GM19240 (cell line): ENCODE measurements around the gene CR1.
"Not testable (repeated sequence)": the region's sequence is repeated elsewhere in the genome, so short reads cannot be mapped to it uniquely, and the experiment has no call there.

Source experiments
- DNase-seq: peaks from one replicate; pipeline ENCODE4 v3.0.0; 2011; ENCODE audit warnings: low spot score; ENCODE audit not compliant: insufficient read length

The CR1 gene

DNA sequence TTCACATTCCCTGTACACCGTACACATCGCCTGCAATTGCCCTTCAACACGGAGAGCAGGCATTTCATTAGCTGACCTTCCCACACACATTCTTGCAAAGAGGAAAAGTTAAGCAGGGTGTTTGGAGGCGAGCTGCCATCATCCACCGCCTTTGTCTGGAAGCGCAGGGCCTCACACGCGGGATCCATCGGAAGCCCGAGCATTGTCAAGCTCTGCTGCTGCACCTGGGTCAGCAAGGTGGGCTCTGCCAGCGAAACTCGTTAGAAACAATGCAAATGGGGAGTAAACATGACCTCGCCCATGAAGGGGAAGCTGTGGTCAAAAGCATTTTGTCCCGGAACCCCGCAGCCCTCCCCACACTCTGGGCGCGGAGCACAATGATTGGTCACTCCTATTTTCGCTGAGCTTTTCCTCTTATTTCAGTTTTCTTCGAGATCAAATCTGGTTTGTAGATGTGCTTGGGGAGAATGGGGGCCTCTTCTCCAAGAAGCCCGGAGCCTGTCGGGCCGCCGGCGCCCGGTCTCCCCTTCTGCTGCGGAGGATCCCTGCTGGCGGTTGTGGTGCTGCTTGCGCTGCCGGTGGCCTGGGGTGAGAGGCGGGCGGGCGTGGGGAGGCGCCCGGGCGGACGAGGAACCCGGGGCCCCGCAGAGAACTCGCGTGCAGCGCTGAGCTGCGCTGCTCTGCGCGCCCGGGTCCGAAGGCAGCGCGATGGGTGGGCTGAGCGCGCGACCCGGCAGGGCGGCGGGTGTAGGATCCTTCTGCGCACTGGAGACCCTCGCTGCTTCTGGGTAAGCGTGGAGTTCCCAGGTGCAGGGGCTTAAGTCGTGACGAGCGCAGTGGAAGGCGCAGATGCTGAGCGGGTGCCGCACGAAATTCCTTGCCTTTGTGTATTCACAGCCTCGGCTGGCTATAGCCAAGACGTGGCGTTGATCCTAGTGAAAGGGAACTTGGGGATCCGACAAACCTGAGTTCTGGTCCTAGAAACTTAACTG is at the start of gene CR1:
CR1 (plus strand) TSS at position 357 of the 992 bp plus-strand sequence; CDS start at position 468, 111 bp downstream.
- DNase-seq = no peak

DNA sequence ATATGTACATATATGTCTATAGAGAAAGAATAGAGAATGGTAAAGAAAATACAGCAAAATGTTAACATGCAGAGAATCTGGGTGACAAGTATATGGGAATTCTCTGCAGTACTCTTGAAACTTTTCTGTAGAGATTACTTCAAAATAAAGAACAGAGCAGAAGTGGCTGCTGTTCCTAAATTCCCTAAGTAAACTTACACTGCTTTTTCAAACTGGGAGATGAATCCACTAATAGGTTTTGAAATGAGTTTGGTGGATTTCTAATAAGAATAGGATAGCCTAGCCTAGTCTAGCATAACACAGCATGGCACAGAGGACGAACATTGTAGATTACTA is 42.3 kb upstream of the CR1 start:
- no peak for DNase-seq

DNA sequence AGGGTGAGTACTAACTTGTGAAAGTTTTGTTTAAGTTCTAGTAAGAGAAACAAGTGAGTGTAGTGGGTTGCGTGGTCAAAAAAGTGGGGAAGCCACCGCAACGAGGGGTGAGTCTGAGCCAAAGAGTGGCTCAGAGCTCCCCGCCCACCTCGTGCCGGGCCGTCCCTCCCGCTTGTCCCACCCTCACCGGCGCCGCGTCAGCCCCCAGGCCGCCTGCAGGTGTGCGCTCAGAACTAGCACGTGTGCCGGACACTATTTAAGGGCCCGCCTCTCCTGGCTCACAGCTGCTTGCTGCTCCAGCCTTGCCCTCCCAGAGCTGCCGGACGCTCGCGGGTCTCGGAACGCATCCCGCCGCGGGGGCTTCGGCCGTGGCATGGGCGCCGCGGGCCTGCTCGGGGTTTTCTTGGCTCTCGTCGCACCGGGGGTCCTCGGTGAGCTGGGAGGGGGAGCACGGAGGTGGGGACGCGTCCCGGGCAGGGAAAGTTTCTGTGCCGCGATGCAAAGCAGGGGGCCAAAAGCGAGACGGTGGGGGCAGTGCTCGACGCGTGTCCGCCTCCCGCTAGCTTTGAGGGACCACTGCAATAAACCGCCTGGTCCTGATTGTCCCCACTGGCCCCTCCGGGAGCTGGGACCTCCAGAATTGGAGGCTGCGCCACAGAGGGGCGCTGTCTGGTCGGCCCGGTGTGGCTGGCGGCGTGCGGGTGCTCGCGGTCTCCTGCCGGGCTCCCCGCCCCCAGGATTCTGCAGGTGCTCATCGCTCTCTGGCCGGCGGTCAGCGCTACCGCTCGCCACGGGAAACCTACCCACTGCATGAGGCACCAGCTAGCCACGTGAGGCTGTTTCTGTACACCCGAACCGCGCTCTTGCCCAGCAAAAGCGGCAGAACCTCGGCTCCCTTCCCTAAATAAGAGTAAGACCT is 41.7 kb upstream of the CR1 start, which contains the start of gene CR2:
CR2 (plus strand) TSS at position 283 of the 919 bp plus-strand sequence; CDS start at position 374, 91 bp downstream.
- DNase-seq = no peak

DNA sequence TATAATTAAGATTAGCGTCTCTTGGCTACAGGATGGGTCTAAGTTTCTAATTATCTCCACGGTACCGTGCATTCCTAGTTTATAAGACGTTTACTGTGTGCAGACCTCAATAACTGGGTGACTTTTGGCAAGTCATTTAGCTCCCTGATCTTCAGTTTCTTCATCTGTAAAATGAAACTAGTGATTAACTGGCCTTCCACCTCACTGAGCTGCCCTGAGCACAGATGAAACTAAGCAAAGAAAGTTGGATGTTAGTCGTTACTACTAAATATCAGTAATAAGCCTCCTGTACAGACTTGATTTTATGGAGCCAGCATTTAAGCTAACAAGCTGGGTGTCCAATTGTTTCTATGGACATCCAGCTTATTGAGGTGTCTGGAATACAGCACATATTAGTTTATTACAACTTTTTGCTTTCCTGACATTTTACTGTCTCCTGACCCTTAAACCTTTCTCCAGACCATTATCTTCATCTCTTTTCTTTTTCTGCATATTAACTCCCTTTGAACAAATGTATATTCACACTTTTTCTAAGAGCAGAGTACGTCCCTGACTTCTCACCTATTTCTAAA is 40.7 kb upstream of the CR1 start:
- no peak for DNase-seq

DNA sequence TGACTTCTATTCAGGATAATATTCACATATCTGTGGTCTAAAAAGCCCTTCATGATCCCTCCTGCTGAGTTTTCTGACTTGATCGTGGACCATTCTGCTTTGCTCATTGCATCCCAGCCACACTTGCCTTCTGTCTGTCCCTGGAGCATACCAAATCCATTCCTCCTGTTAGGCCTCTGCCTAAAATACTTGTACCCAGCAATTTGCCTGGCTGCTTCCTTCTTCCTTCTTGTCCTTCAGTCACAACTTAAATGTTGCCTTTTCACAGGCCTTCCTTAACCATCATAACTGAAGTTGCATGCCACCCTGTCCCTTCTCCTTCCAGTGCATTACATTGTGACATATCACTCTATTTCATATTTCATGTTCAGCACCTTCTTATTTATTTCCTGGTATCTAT is 37.5 kb upstream of the CR1 start:
- DNase-seq = no peak

DNA sequence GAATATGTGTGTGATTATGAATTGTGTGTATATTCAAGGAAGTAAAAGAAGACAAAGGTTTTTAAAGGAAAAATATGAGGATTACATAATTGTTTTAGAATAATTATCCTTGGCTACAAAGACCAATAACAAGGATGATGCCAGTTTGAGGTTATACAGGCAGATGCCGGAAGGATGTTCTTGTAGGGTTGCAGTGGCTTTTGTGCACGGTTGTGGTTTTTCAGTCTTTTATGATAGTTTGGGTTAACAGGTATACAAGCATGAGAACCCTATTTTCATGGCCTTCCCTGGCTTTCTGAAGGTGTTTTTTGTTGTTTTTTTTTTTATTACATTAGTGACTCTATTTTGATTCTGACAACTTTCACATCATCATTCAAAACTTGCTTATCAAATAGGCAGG is 36.9 kb upstream of the CR1 start:
- no peak for DNase-seq

DNA sequence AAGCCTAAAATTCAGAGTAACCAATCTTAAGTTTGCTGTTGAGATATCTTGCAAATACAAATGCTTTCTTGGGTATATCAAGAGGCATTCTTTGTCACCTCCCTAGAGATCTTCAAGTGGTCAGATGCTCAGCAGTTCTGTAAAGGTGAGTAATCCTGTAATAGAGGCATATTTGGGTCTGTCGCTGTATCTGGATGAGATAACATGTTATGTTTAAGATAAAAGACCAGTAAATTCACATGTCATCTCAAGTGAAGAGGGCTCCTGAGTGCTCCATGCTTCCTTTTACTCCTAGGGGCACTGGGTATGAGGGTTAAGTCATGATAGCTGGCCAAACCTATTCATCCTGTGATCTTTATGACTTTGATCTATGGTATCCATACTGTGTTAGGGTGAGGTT is 34.3 kb upstream of the CR1 start:
- DNase-seq = no peak

DNA sequence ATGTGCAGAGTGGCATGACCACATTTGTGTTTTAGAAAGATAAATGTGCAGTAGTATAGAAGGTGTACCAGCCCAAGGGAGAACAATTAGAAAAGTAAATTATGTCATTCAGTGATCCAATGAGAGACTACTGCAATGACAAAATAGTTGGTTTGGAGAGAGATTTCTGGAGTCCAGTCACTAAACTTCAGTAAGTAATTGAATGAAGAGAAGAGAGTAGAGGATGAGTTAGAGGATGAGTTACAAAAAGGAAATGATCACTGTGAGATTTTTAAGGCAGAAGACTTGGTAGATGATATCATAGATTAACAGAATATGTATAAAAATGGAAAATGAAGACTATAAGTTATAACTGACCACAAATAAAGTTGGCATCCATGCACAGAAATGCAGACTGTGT is 33.4 kb upstream of the CR1 start:
- no peak for DNase-seq

DNA sequence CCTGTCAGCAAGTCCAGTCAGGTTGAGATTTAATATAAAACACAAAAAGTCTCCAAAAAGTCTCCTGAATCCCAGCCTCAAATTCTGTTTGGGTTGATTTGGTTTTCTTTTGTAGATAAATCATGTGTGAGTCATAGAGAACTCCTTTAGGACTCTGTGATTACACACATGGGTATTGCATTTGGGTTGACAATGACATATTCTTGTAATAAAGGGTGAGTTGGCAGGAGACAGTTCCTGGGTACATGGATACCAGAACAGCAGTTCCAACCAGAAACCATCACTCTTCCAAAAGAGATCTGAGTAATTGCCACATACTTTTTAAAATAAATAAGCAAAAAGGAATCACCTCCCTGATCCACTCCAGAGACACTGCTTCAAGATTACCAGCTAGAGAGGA is 32.9 kb upstream of the CR1 start:
- no peak for DNase-seq

DNA sequence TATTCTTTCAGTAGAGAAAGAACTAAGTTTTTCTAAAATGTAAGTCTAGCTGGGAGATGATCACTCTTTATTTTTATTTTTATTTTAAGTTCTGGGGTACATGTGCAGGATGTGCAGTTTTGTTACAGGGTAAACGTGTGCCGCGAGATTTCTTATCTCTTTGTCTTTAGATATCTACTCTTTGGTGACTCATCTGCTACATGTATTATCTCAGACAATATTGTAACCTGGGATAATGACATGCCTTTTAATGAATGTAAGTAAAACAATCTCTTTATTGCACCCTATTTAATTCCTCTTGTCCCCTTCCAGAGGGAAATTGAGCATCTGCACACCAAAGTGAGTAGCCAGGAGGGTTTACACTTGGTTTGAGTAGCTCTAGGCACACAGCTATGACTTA is 32.4 kb upstream of the CR1 start:
- no peak for DNase-seq

DNA sequence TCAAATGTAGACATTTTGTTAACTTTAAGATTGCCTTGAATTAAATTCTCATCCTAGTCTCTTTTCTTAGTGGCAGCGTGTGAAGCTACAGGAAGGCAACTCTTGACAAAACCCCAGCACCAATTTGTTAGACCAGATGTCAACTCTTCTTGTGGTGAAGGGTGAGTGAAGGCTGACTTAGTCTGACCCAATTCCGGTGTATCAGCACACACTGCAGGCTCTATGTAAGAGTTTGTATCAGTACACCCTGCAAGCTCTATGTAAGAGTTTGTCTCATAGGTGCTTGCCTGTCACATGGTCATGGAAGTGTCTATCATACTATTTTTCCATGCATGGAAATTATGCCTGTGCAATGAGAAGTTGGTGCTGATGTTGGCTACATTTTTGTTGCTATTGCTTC is 25.0 kb upstream of the CR1 start:
- no peak for DNase-seq

DNA sequence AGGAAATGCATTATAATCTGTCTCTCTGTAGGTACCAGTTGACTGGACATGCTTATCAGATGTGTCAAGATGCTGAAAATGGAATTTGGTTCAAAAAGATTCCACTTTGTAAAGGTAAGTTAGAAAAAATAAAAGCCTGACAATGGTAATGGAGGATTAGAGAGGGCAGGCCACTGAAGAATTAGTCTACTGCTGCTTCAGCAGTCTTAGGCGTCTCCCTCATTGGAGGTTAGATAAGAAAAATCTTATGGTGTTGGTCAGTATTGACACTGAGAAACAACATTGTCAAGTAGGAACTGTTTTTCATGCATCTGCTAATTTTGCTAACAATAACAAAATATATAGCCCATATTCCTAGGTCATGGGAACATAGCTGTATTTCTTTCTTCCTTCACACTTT is 21.7 kb upstream of the CR1 start:
- DNase-seq = no peak

DNA sequence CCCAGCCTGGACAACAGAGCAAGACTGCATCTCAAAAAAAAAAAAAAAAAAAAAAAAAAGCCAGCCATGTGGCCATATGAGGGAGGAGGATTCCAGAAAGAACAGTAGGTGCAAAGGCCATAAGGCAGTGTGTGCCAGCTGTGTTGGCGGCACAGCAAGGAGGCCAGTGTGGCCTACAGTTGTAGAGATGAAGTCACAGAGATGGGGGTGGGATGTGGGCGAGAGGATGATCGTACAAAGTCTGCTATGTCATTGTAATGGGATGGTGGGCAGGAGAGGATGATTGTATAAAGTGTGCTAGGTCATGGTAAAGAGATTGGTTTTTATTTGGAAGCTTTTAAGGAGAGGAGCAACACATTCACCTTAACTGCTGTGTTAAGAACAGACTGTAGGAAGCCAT is 9.8 kb upstream of the CR1 start:
- DNase-seq = no peak

DNA sequence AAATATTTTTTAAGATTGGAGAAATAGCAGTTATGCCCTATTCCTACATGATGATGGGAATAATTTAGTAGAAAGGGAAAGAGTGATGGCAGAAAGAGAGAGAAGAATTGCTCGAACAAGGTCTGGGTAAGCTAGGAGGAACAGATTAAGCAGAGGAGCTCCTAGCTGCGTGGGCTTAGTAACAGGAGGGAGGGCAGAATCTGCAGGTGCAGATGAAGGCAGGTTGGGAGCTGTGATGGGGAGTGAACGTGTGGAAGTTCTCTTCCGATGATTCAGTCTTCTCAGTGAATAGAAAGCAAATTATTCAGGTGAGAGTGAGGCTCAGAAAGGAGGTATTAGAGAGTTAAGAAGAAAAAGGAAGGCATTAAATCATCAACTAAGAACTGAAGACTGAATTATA is 8.3 kb upstream of the CR1 start:
- no peak for DNase-seq

DNA sequence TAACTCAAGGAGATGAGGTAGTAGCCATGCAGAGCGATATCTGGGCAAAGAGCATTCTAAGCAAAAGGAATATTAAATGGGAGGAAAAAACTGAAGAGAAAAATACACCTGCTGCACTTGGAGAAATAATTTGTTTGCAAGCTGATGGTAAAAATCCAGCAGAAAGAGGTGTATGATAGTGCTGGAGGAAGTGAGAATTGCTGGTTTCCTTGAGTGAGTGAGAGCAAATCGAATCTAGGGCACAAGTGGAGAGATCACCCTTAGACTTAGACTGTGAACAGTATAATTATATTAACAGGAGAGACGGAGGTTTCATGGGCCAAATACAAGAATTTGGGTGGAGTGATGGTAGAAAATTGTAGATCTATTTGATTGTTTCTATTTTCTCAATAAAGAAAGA is 2.7 kb upstream of the CR1 start:
- no peak for DNase-seq

DNA sequence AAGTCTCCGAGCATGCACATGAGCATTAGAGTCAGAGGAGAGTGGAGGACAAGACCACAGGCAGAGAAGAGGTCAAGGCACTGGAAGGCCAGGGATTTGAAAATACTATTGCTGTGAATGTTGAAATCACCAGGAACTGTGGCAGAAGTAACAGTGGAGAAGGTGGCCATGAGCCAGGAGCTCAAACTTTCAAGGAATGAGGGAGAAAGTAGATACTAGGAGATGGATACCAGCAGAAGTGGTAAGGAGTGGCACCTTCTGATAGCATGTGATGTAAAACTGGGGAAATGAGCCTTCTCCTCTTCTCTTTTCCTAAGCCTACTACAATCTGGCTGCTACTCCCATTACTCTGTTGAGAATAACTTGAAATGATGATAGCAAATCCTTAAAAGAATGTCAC is 1.8 kb upstream of the CR1 start:
- no peak for DNase-seq

DNA sequence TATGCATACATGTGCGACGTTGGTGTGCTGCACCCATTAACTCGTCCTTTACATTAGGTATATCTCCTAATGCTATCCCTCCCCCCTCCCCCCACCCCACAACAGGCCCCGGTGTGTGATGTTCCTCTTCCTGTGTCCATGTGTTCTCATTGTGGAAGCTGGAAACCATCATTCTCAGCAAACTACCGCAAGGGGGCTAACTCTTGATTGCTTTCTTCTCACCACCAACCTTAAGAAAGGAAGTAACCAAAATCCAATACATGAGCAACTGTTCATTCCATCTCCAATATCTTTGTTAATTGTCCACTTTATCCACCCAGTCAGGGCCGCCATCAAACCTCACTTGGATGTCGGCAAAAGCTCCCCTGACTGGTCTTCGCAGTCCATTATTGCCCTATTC is 676 bp upstream of the CR1 start:
- not testable (repeated sequence) for DNase-seq

DNA sequence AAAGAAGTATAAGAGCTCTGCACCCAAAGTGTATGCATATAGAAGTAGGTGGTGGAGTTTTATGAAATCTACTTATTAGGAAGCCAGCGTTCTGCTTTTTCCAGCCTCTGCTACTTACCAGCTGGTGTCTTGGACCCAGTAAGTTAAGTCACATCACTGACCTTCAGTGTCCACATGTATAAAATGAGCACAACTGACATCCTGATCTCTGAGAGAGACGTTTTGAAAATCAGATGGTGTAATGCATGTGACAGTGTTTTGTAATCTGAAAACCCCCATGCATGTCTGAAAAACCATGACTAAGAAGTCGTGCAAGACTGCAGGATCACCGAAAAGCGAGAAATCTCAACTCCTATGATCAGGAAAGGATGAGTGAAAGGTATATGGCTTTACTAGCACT is 2.0 kb downstream of the CR1 start:
- DNase-seq = no peak

DNA sequence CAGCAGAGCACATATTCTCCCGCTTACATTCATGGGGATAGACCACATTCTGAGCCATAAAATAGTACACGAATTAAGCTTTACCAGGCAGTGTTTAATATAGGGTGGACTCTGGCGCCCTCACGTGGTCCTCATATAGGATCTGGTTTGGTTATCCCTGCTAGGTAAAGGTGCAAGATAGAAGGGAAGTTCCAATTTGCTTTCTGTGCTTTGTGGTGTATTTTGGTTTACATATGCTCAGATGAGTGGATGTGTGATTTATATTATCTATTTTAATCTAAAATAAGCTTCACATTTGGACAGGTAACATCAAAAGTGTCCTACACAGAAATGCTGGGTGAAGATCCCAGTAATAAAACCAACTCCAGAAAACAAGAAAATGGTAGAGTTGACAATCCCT is 3.6 kb downstream of the CR1 start:
- DNase-seq = no peak

DNA sequence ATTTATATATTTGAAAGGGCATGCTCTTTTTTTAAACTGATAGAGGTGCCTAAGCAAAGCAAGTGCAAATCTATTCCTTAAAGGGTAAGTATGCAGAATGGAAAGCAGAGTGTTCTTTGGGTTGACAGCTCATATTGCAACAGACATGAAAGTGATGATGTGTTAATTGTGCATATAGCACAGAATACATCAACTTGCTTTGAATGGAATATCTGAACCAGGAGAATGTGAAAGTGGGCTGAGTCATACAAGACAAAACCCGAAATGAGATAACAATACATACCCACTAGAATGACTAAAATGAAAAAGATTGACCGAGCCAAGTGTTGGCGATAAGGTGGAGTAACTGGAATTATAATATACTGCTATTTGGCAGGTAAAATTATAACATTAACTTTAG is 4.3 kb downstream of the CR1 start:
- no peak for DNase-seq

DNA sequence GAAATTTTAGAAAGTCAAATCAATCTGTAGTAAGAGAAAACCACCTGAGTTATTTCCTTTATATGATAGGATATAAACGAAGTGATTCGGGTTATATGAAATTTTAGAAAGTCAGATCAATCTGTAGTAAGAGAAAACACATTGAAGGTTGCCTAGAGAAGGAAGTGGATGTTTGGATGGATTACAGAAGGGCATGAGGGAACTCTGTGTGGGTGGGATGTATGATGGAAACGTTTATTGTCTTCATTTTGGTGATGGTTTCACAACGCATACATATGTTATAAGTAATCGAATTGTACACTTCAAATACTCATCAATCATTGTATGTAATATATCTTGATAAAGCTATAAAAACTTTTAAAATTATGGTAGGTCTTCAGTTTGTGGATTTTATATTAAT is 5.1 kb downstream of the CR1 start:
- no peak for DNase-seq

DNA sequence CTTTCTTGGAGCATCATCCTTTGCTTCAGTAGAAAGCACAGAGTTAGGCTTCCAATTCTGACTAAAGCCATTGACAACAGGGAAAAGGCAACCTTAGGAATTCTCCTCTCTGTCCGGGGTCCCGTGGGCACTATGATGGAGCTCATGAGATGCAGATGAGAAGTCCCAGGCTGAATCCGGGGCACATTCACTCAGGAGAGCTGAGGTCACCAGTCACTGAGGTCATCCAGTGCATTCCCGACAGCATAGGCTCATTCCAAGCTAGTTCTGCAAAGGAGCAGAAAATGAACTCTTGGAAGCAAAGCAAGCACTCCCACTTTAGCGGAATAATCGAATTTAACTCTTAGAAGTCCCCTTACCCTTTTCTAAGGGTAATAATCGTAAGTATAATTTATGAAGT is 6.8 kb downstream of the CR1 start:
- no peak for DNase-seq
